Measurements from ENCODE around the gene AMT.

DNA sequence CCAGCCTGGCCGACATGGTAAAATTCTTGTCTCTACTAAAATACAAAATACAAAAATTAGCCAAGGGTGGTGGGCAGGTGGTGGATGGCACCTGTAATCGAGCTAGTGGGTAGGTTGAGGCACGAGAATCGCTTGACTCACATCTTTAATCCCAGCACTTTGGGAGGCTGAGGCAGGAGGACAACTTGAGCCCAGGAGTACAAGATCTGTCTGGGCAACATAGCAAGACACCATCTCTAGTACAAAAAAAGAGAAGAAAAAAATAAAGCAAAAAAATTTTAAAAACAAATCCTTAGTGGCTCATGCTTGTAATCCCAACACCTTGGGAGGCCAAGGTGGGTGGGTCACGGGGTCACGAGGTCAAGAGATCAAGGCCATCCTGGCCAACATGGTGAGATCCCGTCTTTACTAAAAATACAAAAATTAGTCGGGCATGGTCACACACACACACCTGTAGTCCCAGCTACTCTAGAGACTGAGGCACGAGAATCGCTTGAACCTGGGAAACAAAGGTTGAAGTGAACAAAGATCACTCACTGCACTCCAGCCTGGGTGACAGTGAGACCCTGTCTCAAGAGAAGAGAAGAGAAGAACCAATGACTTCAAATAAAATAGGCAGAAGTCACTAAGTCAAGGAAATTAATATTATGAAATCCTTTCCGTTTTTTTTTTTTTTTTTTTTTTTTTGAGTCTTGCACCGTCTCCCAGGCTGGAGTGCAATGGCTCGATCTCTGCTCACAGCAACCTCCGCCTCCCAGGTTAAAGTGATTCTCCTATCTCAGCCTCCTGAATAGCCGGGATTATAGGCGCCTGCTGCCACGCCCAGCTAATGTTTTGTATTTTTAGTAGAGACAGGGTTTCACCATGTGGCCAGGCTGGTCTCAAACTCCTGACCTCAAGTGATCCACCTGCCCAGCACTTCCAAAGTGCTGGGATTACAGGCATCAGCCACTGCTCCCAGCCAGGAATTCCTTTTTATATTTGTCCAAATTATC, 15.4 kb downstream of the AMT start:
- TF ChIP-seq, protein P1, sequence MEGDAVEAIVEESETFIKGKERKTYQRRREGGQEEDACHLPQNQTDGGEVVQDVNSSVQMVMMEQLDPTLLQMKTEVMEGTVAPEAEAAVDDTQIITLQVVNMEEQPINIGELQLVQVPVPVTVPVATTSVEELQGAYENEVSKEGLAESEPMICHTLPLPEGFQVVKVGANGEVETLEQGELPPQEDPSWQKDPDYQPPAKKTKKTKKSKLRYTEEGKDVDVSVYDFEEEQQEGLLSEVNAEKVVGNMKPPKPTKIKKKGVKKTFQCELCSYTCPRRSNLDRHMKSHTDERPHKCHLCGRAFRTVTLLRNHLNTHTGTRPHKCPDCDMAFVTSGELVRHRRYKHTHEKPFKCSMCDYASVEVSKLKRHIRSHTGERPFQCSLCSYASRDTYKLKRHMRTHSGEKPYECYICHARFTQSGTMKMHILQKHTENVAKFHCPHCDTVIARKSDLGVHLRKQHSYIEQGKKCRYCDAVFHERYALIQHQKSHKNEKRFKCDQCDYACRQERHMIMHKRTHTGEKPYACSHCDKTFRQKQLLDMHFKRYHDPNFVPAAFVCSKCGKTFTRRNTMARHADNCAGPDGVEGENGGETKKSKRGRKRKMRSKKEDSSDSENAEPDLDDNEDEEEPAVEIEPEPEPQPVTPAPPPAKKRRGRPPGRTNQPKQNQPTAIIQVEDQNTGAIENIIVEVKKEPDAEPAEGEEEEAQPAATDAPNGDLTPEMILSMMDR (IDR thresholded peaks at IDR 0.05; ENCODE audit: low read depth, low read length) = no peak
- TF ChIP-seq POLR2A (IDR thresholded peaks at IDR 0.05; ENCODE audit: extremely low read depth, insufficient read length) = no peak
- TF ChIP-seq, protein P2, sequence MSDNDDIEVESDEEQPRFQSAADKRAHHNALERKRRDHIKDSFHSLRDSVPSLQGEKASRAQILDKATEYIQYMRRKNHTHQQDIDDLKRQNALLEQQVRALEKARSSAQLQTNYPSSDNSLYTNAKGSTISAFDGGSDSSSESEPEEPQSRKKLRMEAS (IDR thresholded peaks at IDR 0.05; ENCODE audit: low read depth, low read length) = no peak
- no peak for TF ChIP-seq MYC (IDR thresholded peaks at IDR 0.05; ENCODE audit: low read depth, low read length)
